Measurements from ENCODE around the gene MOCOS. TPM values are rescaled to one million over a fixed set of nuclear protein-coding genes. Genes with fewer than 3 reads are reported as not detected.
"Not testable (repeated sequence)": the region's sequence is repeated elsewhere in the genome, so short reads cannot be mapped to it uniquely, and the experiment has no call there.

MOCOS gene
- total RNA-seq, 1 donor from 2014 or later = 2.2 TPM

DNA sequence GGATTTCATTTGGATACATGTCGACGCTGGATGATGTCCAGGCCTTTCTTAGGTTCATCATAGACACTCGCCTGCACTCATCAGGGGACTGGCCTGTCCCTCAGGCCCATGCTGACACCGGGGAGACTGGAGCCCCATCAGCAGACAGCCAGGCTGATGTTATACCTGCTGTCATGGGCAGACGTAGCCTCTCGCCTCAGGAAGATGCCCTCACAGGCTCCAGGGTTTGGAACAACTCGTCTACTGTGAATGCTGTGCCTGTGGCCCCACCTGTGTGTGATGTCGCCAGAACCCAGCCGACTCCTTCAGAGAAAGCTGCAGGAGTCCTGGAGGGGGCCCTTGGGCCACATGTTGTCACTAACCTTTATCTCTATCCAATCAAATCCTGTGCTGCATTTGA lies 28.3 kb downstream of the MOCOS start:
- no peaks in the 10 kb centered on the region for H3K36me3 ChIP-seq
- no peak overlapping the region for H3K27ac ChIP-seq
- no peak for DNase-seq (ENCODE audit: extremely low spot score in 2 of 2)
- peaks cover 7% of the 10 kb centered on the region for H3K4me1 ChIP-seq
- TF ChIP-seq, protein P1, sequence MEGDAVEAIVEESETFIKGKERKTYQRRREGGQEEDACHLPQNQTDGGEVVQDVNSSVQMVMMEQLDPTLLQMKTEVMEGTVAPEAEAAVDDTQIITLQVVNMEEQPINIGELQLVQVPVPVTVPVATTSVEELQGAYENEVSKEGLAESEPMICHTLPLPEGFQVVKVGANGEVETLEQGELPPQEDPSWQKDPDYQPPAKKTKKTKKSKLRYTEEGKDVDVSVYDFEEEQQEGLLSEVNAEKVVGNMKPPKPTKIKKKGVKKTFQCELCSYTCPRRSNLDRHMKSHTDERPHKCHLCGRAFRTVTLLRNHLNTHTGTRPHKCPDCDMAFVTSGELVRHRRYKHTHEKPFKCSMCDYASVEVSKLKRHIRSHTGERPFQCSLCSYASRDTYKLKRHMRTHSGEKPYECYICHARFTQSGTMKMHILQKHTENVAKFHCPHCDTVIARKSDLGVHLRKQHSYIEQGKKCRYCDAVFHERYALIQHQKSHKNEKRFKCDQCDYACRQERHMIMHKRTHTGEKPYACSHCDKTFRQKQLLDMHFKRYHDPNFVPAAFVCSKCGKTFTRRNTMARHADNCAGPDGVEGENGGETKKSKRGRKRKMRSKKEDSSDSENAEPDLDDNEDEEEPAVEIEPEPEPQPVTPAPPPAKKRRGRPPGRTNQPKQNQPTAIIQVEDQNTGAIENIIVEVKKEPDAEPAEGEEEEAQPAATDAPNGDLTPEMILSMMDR (IDR thresholded peaks at IDR 0.05) = no peak
- TF ChIP-seq POLR2A (IDR thresholded peaks at IDR 0.05) (no peak), POLR2AphosphoS5 (IDR thresholded peaks at IDR 0.05; ENCODE audit: insufficient read depth in 1 of 2, low read depth in 1 of 2) (no peak)
- H3K9me3 ChIP-seq = no peaks in the 10 kb centered on the region
- no peak overlapping the region for H3K4me3 ChIP-seq
- intact Hi-C loops (cut with DNase I) = no loop called here
- H3K27me3 ChIP-seq = no peaks in the 10 kb centered on the region

DNA sequence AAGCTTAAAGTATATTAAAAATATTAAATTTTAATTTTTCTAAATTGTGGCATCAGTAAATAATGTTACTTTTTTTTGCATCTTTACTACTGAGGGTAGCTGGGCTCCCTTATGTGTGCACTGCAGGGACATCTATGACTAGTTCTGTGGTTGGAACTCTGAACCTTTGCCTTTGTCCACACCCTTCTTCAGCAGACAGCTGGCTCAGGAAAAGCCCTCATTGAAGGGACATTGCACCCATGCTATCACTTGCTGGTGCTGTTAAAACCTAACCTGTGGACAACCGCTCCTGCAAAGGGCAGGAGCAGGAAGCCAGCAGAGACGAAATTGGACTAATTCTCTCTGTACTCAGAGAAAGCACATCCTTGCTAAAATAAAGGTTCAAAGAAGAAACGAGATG lies 30.1 kb downstream of the MOCOS start:
- Histone ChIP-seq H3K27ac (no peak overlapping the region), H3K9me3 (no peaks in the 10 kb centered on the region), H3K36me3 (no peaks in the 10 kb centered on the region), H3K27me3 (no peaks in the 10 kb centered on the region), H3K4me3 (no peak overlapping the region), H3K4me1 (peaks cover 5% of the 10 kb centered on the region)
- TF ChIP-seq, protein P1 (IDR thresholded peaks at IDR 0.05) = no peak
- intact Hi-C loops (cut with DNase I) = no loop called here
- no peak for DNase-seq (ENCODE audit: extremely low spot score in 2 of 2)

DNA sequence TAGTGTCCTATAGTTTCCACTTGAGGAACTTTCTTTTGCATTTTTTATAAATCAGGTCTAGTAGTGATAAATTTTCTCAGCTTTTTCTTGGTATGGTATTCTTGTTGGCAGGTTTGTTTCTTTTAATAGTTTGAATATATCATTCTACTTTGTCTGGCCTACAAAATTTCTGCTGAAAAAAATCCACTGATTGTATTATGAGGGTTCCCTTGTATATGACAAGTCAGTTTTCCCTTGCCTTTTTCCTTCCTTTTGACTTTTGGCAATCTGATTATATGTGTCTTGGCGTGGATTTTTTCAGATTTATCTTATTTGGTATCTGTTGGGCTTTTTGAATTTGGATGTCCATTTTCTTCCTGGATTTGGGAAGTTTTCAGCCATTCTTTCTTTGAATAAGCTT lies 41.9 kb downstream of the MOCOS start:
- no peak overlapping the region for H3K27ac ChIP-seq
- TF ChIP-seq POLR2A (IDR thresholded peaks at IDR 0.05) = no peak
- TF ChIP-seq, protein P1 (IDR thresholded peaks at IDR 0.05) = no peak
- no peak for TF ChIP-seq POLR2AphosphoS5 (IDR thresholded peaks at IDR 0.05; ENCODE audit: insufficient read depth in 1 of 2, low read depth in 1 of 2)
- H3K4me3 ChIP-seq = no peak overlapping the region
- H3K4me1 ChIP-seq = no peaks in the 10 kb centered on the region
- intact Hi-C loops (cut with DNase I) = no loop called here
- H3K9me3 ChIP-seq = peaks cover 7% of the 10 kb centered on the region
- no peaks in the 10 kb centered on the region for H3K27me3 ChIP-seq
- no peaks in the 10 kb centered on the region for H3K36me3 ChIP-seq
- DNase-seq (ENCODE audit: extremely low spot score in 2 of 2) = no peak

DNA sequence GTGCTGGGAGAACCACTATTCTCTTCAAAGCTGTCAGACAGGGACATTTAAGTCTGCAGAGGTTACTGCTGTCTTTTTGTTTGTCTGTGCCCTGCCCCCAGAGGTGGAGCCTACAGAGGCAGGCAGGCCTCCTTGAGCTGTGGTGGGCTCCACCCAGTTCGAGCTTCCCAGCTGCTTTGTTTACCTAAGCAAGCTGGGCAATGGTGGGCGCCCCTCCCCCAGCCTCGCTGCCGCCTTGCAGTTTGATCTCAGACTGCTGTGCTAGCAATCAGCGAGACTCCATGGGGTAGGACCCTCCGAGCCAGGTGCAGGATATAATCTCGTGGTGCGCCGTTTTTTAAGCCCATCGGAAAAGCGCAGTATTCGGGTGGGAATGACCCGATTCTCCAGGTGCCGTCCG lies 53.2 kb downstream of the MOCOS start:
- H3K4me3 ChIP-seq; DNase-seq (ENCODE audit: extremely low spot score in 2 of 2); H3K27ac ChIP-seq; H3K27me3 ChIP-seq; H3K4me1 ChIP-seq; H3K9me3 ChIP-seq; H3K36me3 ChIP-seq; intact Hi-C loops (cut with DNase I): not testable (repeated sequence)

DNA sequence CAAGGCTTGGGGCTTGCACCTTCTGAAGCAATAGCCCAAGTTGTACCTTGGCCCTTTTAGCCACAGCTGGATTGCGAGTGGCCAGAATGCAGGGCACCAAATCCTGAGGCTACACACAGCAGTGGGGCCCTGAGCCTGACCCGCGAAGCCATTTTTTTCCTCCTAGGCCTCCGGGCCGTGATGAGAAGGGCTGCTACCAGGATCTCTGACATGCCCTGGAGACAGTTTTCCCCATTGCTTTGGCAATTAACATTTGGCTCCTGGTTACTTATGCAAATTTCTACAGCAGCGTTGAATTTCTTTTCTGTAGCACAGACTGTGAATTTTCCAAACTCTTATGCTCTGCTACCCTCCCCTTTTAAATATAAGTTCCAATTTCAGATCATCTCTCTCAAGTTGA lies 54.5 kb downstream of the MOCOS start:
- H3K36me3 ChIP-seq = no peaks in the 10 kb centered on the region
- TF ChIP-seq, protein P1 (IDR thresholded peaks at IDR 0.05) = no peak
- no peak for TF ChIP-seq POLR2A (IDR thresholded peaks at IDR 0.05)
- no peak for TF ChIP-seq POLR2AphosphoS5 (IDR thresholded peaks at IDR 0.05; ENCODE audit: insufficient read depth in 1 of 2, low read depth in 1 of 2)
- H3K27me3 ChIP-seq = no peaks in the 10 kb centered on the region
- H3K4me1 ChIP-seq = no peaks in the 10 kb centered on the region
- DNase-seq (ENCODE audit: extremely low spot score in 2 of 2) = no peak
- no peak overlapping the region for H3K27ac ChIP-seq
- intact Hi-C loops (cut with DNase I) = no loop called here
- H3K4me3 ChIP-seq = no peak overlapping the region
- no peaks in the 10 kb centered on the region for H3K9me3 ChIP-seq

DNA sequence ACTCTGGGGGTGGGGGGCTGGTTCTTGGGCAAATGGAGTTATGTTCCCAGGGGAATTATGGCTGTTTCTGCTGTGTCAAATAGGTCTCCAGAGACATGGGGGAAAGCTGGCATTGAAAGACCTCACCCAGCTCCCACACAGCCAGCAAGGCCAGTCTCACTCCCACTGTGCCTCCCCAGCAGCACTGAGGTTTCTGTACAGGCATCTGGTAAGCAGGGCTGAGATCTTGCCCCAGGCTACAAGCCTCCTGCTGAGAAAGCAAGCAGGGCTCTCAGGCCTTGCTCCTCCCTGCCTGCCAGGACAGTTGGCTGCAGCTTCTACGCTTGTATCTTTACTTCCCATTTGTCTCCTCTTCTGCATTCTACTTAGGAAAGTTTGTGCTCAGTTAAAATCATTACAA lies 59.7 kb downstream of the MOCOS start:
- no peaks in the 10 kb centered on the region for H3K36me3 ChIP-seq
- no peaks in the 10 kb centered on the region for H3K9me3 ChIP-seq
- H3K27me3 ChIP-seq = no peaks in the 10 kb centered on the region
- H3K4me3 ChIP-seq = no peak overlapping the region
- H3K4me1 ChIP-seq = no peaks in the 10 kb centered on the region
- DNase-seq (ENCODE audit: extremely low spot score in 2 of 2) = no peak
- no peak overlapping the region for H3K27ac ChIP-seq
- TF ChIP-seq, protein P1 (IDR thresholded peaks at IDR 0.05) = no peak
- TF ChIP-seq POLR2A (IDR thresholded peaks at IDR 0.05) = no peak
- no peak for TF ChIP-seq POLR2AphosphoS5 (IDR thresholded peaks at IDR 0.05; ENCODE audit: insufficient read depth in 1 of 2, low read depth in 1 of 2)
- intact Hi-C loops (cut with DNase I) = no loop called here

Measured in vagina (tissue), 2 donors.